Mesodermal cell (in vitro differentiated cells): ENCODE results near the gene GDA.

Experiments
- H3K27ac ChIP-seq: 2 replicates; pipeline ENCODE4 v1.7.0; 2013; ENCODE audit warnings: mild to moderate bottlenecking, low read depth, low read length, moderate library complexity; ENCODE audit not compliant: severe bottlenecking
- H3K36me3 ChIP-seq: 2 replicates; pipeline ENCODE4 v1.7.1; 2013; ENCODE audit warnings: mild to moderate bottlenecking, low read length, moderate library complexity; ENCODE audit not compliant: control insufficient read depth, insufficient read depth
- H3K4me1 ChIP-seq: one replicate; pipeline ENCODE4 v1.7.1; 2013; ENCODE audit warnings: mild to moderate bottlenecking, low read length; ENCODE audit not compliant: insufficient read depth, control insufficient read depth, poor library complexity, severe bottlenecking
- H3K4me3 ChIP-seq: 2 replicates; pipeline ENCODE4 v1.7.0; 2013; ENCODE audit warnings: low read length, control low read depth, mild to moderate bottlenecking; ENCODE audit not compliant: insufficient read depth, poor library complexity, severe bottlenecking; ENCODE audit errors: extremely low read depth
- H3K9me3 ChIP-seq: 2 replicates; pipeline ENCODE4 v1.7.1; 2013; ENCODE audit warnings: mild to moderate bottlenecking, low read length, moderate library complexity; ENCODE audit not compliant: control insufficient read depth
- WGBS, 2 experiments: methylation state at CpG; one replicate each; pipeline ENCODE4 v1.1.5; 2013; ENCODE audit warnings: missing lambda C conversion rate in 2 of 2; ENCODE audit not compliant: insufficient coverage in 2 of 2; 5-methylcytosine and 5-hydroxymethylcytosine counted together

GDA gene

GRCh38 chr9:72207278-72207677, 58.0 kb downstream of the GDA start:
- no peaks in the 10 kb centered on the region for H3K36me3 ChIP-seq
- H3K4me3 ChIP-seq = no peak overlapping the region
- H3K4me1 ChIP-seq = no peaks in the 10 kb centered on the region
- no peaks in the 10 kb centered on the region for H3K9me3 ChIP-seq
- no peak overlapping the region for H3K27ac ChIP-seq

GRCh38 chr9:72210522-72210921, 61.3 kb downstream of the GDA start:
- no peaks in the 10 kb centered on the region for H3K36me3 ChIP-seq
- H3K4me3 ChIP-seq = no peak overlapping the region
- H3K27ac ChIP-seq = no peak overlapping the region
- no peaks in the 10 kb centered on the region for H3K9me3 ChIP-seq
- 67 to 100% methylated on average over 1 of the region's 6 CpGs for WGBS, 2 experiments
- H3K4me1 ChIP-seq = no peaks in the 10 kb centered on the region

- H3K9me3 ChIP-seq = no peaks in the 10 kb centered on the region
- H3K4me3 ChIP-seq = no peak overlapping the region
- H3K27ac ChIP-seq = no peak overlapping the region
- WGBS, 2 experiments = 77 to 82% methylated on average over 2 of the region's 3 CpGs
- no peaks in the 10 kb centered on the region for H3K36me3 ChIP-seq
- H3K4me1 ChIP-seq = no peaks in the 10 kb centered on the region
Observed at GRCh38 chr9:72211047-72211446, 61.8 kb downstream of the GDA start.

- H3K27ac ChIP-seq = no peak overlapping the region
- no peaks in the 10 kb centered on the region for H3K4me1 ChIP-seq
- H3K4me3 ChIP-seq = no peak overlapping the region
- no peaks in the 10 kb centered on the region for H3K9me3 ChIP-seq
- H3K36me3 ChIP-seq = no peaks in the 10 kb centered on the region
- WGBS, 2 experiments = 71 to 100% methylated on average over 1 of the region's 4 CpGs
Observed at GRCh38 chr9:72213906-72214305, 64.7 kb downstream of the GDA start.

GRCh38 chr9:72217306-72217842, 68.1 kb downstream of the GDA start:
- 94 to 100% methylated on average over 3 of the region's 3 CpGs for WGBS, 2 experiments

GRCh38 chr9:72220589-72220988, 71.3 kb downstream of the GDA start:
- Histone ChIP-seq H3K4me1 (no peaks in the 10 kb centered on the region), H3K27ac (no peak overlapping the region), H3K9me3 (no peaks in the 10 kb centered on the region), H3K36me3 (no peaks in the 10 kb centered on the region), H3K4me3 (no peak overlapping the region)
- WGBS, 2 experiments = 83 to 100% methylated on average over 1 of the region's 1 CpG

More at GRCh38 chr9:72217306-72217842, 68.1 kb downstream of the GDA start:
- H3K4me1 ChIP-seq = no peaks in the 10 kb centered on the region
- H3K4me3 ChIP-seq = no peak overlapping the region
- H3K36me3 ChIP-seq = no peaks in the 10 kb centered on the region
- no peaks in the 10 kb centered on the region for H3K9me3 ChIP-seq
- H3K27ac ChIP-seq = no peak overlapping the region

- H3K36me3 ChIP-seq = no peaks in the 10 kb centered on the region
- no CpG with 5 or more reads among the region's 2 CpGs for WGBS, 2 experiments
- no peak overlapping the region for H3K27ac ChIP-seq
- no peaks in the 10 kb centered on the region for H3K4me1 ChIP-seq
- no peaks in the 10 kb centered on the region for H3K9me3 ChIP-seq
- H3K4me3 ChIP-seq = no peak overlapping the region
Observed at GRCh38 chr9:72226146-72226812, 77.0 kb downstream of the GDA start.

GRCh38 chr9:72228282-72228681, 79.0 kb downstream of the GDA start:
- Histone ChIP-seq H3K9me3 (no peaks in the 10 kb centered on the region), H3K27ac (no peak overlapping the region), H3K4me3 (no peak overlapping the region), H3K4me1 (no peaks in the 10 kb centered on the region), H3K36me3 (no peaks in the 10 kb centered on the region)
- 71 to 100% methylated on average over 1 of the region's 3 CpGs for WGBS, 2 experiments

- H3K27ac ChIP-seq = no peak overlapping the region
- H3K9me3 ChIP-seq = no peaks in the 10 kb centered on the region
- no peaks in the 10 kb centered on the region for H3K36me3 ChIP-seq
- no peak overlapping the region for H3K4me3 ChIP-seq
- no CpG with 5 or more reads among the region's 3 CpGs for WGBS, 2 experiments
- H3K4me1 ChIP-seq = no peaks in the 10 kb centered on the region
Observed at GRCh38 chr9:72232778-72233177, 83.5 kb downstream of the GDA start.

GRCh38 chr9:72247549-72247948, 98.3 kb downstream of the GDA start:
- Histone ChIP-seq H3K27ac (no peak overlapping the region), H3K4me1 (no peaks in the 10 kb centered on the region), H3K4me3 (no peak overlapping the region), H3K9me3 (no peaks in the 10 kb centered on the region), H3K36me3 (no peaks in the 10 kb centered on the region)
- 86 to 100% methylated on average over 1 of the region's 3 CpGs for whole genome bisulfite sequencing, 2 experiments

- Histone ChIP-seq H3K27ac (no peak overlapping the region), H3K36me3 (no peaks in the 10 kb centered on the region), H3K4me3 (no peak overlapping the region), H3K4me1 (no peaks in the 10 kb centered on the region), H3K9me3 (no peaks in the 10 kb centered on the region)
- WGBS, 2 experiments = no CpG with 5 or more reads among the region's 1 CpG
Observed at GRCh38 chr9:72251589-72251988, 102.3 kb downstream of the GDA start.
